SK-N-DZ (cell line): ENCODE results near the gene MBP.

Source experiments
- DNase-seq: peaks from one replicate; pipeline ENCODE4 v3.0.0-alpha.2; 2015; ENCODE audit warnings: low spot score

Gene MBP

GRCh38 chr18:77086656-77087392 is 45.8 kb downstream of the MBP start:
- no peak for DNase-seq

GRCh38 chr18:77086034-77086433 is 46.5 kb downstream of the MBP start:
- no peak for DNase-seq

- DNase-seq: no peak
These were observed 47.9 kb downstream of the MBP start for GRCh38 chr18:77084688-77085035.

GRCh38 chr18:77082316-77082955 is 50.1 kb downstream of the MBP start:
- no peak for DNase-seq

- no peak for DNase-seq
These were observed 51.2 kb downstream of the MBP start for GRCh38 chr18:77081390-77081778.

GRCh38 chr18:77079954-77080682 is 52.5 kb downstream of the MBP start:
- DNase-seq: no peak

- DNase-seq: no peak
These were observed 53.5 kb downstream of the MBP start for GRCh38 chr18:77079088-77079487.

- DNase-seq: no peak
These were observed 53.9 kb downstream of the MBP start for GRCh38 chr18:77078690-77079070.

GRCh38 chr18:77077941-77078689 is 54.5 kb downstream of the MBP start:
- no peak for DNase-seq

GRCh38 chr18:77077401-77077800 is 55.2 kb downstream of the MBP start:
- no peak for DNase-seq

GRCh38 chr18:77076111-77076510 is 56.5 kb downstream of the MBP start:
- DNase-seq: no peak

GRCh38 chr18:77074431-77074830 is 58.2 kb downstream of the MBP start:
- DNase-seq: no peak

- no peak for DNase-seq
These were observed 59.1 kb downstream of the MBP start for GRCh38 chr18:77073336-77074093.

- no peak for DNase-seq
These were observed 60.0 kb downstream of the MBP start for GRCh38 chr18:77072566-77072965.

- no peak for DNase-seq
These were observed 60.8 kb downstream of the MBP start for GRCh38 chr18:77071711-77072292.

GRCh38 chr18:77071061-77071460 is 61.5 kb downstream of the MBP start:
- DNase-seq: no peak

- DNase-seq: no peak
These were observed 62.0 kb downstream of the MBP start for GRCh38 chr18:77070627-77071026.

- DNase-seq: no peak
These were observed 62.7 kb downstream of the MBP start for GRCh38 chr18:77069931-77070330.

GRCh38 chr18:77069482-77069881 is 63.1 kb downstream of the MBP start:
- no peak for DNase-seq

- no peak for DNase-seq
These were observed 64.0 kb downstream of the MBP start for GRCh38 chr18:77068321-77069312.
